Activated naive CD4-positive, alpha-beta T cell treated with anti-CD3 and anti-CD28 coated beads, Interleukin-2, amount 50 U/mL, for 16 hours (primary cell): ENCODE data around the gene PMS1.
"Not testable (repeated sequence)": the region's sequence is repeated elsewhere in the genome, so short reads cannot be mapped to it uniquely, and the experiment has no call there.

Experiments
- DNase-seq: peaks from one replicate; pipeline ENCODE4 v3.0.0-alpha.2; 2020

The PMS1 gene

GRCh38 chr2:189818249-189819038, 34.2 kb downstream of the PMS1 start:
- no peak for DNase-seq

DNA sequence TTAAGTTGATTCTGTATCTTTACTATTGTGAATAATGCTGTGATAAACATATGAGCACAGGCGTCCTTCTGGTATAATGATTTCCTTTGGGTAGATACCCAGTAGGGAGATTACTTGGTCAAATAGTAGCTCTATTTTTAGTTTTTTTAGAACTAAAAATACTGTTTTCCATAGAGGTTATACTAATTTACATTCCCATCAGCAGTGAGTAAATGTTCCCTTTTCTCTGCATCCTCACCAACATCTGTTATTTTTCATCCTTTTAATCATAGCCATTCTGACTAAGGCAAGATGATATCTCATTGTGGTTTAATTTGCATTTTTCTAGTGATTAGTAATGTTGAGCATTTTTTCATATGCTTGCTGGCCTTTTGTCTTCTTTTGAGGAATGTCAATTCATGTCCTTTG, 35.1 kb downstream of the PMS1 start:
- DNase-seq: no peak

GRCh38 chr2:189821953-189822748, 37.9 kb downstream of the PMS1 start:
- DNase-seq: no peak

DNA sequence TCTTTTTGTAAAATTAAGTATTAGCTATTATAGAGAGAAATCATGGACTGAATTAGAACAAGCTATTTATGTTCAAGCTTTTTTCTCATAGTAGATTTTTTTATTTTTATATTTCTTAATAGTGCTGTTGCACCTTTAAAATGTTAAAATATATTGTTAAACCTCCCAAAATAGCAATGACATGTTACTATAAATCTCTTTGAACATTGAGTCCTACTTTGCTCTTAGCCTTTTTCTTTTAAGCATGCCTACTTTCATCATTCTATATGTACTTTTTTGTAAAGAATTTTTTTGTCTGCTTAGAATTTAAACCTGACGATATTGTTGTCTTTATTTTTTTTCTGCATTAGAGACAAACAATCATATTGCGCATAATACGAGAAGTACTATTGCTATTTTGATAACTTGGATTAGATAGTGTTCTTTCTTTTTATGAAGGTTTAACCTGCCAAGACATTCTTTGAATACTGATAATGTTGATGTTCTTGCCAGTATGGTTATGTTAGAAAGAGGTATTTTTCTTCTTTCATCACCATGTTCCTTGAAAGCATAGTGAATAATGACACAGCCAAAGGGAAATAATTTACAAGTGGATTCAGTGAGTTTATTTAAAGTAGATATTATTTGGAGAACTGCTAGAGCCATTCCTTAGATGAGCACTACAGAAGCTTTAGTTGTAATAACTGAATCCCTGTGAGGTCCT, 40.6 kb downstream of the PMS1 start:
- no peak for DNase-seq

GRCh38 chr2:189826039-189826438, 41.8 kb downstream of the PMS1 start:
- no peak for DNase-seq

DNA sequence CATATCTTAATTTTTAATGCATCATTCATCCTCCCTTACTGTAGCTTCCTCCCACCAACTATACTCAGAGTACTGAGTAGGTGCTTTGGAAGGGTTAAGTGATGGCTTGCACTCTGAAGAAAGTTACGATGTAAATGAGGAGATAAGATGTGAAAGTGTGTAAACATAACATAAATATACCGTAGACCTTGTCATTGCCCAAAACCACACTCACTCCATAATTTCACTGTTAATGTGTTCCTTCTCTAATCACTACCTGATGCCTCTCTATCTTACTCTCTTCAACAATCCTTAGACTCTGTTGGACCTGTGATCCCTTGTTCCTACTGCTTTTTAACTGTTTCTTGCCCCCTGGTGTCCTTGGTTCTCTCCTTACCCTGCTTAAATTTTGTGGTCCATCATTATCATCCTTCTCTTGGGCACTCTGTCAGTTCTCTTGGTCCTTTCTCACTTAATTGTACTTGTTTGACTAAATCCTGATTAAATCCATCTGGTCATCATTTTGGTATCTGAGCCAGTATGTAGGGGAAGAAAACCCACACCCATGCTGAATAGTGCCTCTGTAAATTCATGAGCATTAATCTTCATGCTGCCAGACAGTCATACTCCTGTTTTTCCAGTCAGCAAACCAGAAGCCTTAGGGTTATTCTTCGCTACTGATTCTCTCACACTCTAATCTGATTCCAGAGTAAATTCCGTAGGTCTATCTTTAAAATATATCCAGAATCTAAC, 45.0 kb downstream of the PMS1 start:
- no peak for DNase-seq

DNA sequence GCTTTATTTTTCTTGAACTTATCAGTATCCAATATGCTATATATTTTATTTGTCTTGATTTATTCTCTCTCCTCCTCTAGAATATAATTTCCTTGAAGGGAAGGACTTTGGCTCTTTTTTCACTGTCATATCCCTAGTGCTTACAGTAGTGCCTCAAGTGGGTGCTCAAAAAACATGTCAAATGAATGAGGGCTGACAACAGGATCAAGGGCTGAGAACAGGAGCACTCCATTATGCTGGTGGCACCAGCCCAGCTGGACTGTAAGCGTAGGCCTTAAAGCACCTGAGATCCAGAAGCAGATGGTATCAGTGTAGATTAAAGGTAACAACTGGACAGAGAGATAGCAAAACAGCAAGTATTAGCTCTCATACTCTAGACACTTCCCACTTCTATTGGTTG, 46.3 kb downstream of the PMS1 start:
- no peak for DNase-seq

- DNase-seq: no peak
These were observed 49.8 kb downstream of the PMS1 start for GRCh38 chr2:189834059-189834458.

- DNase-seq: not testable (repeated sequence)
These were observed 50.4 kb downstream of the PMS1 start for GRCh38 chr2:189834642-189835041.

DNA sequence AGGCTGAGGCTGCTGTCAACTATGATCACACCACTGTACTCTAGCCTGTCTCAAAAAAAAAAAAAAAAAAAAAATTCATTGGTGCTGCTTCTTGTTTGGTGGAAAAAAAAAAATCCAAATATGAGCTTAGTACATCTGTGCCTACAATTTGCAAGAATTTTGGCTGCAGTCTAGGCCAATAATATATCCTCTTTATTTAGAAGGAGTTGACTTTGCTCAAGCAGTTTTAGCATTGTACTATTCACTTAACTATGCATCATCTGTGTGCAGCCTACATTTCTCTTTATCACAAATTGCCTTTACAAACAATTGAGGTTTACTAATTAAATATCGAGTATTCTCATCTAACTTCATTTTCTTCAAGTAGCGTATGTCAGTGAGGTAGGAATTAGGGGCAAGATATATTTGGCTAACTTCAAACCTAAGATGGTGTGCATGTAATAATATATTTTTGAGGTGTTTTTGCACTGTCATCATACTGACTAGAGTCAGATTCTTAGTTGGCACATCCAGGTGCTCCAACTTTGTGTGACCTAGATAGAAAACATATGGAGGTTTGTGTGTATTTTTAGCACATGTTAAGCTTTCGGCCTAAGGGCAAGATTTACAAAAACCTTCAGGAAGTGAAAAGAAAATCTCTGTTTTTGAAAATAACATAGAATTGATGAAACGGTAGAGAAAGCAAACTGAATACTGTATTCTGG, 51.8 kb downstream of the PMS1 start:
- DNase-seq: no peak

- DNase-seq: no peak
These were observed 52.4 kb downstream of the PMS1 start for GRCh38 chr2:189836644-189837043.

GRCh38 chr2:189837326-189837725, 53.1 kb downstream of the PMS1 start:
- no peak for DNase-seq

DNA sequence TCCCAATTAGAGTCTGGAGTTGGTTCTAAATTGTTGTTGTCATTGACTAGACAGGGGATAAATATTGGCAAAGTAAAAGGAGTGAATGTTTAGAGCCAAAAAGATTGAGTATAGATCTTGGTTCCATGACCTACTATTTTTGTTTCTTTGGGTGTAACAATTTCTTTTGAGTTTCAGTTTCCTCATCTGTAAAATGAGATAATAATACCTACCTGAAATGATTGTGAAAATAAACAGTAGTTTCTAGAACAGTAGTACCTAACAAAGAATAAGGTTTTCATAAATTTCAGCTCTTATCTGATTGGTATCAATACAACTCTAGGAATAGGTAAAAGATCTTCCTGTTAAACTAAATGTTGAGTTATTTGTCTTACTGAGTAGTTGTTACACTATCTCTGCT, 56.8 kb downstream of the PMS1 start:
- no peak for DNase-seq

DNA sequence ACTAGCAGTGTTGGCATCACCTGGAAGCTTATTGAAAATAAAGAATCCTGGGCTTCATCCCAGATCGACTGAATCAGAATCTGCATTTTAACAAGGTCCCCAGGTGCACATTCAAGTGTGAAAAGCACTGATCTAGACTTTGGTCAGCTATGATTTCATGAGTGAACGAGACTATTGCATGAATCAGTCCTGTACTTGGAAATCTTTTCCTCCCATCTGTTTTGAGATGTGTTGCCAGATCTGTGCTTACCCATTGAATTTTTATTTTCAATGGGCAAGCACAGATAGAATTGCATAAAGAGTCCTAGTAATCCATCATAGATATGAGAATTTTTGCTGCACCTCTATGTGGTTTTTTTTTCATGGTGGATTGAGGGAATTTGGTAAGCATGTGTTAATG, 64.0 kb downstream of the PMS1 start:
- DNase-seq: no peak

GRCh38 chr2:189849550-189849949, 65.3 kb downstream of the PMS1 start:
- DNase-seq: no peak

- no peak for DNase-seq
These were observed 67.0 kb downstream of the PMS1 start for GRCh38 chr2:189851174-189851826.

GRCh38 chr2:189854187-189854586, 69.9 kb downstream of the PMS1 start:
- no peak for DNase-seq

- no peak for DNase-seq
These were observed 70.7 kb downstream of the PMS1 start for GRCh38 chr2:189854940-189855339.

DNA sequence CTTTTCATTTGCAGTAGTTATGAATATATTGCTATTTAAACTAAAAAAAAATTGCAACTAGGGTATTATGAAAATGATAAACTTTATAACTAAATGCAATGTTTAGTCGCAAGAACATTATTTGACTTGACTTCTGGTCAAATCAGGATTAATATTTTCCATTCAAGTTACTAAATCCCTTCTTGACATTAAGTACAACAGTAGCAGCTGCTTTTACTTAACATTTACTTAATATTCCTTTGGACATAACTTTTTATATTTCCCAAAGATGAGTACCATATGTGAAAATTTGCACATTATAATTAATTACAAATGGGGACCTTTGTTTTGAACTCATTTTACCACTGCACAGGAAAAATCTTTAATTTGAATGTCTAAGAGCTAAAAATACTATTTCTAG, 74.0 kb downstream of the PMS1 start:
- DNase-seq: no peak

DNA sequence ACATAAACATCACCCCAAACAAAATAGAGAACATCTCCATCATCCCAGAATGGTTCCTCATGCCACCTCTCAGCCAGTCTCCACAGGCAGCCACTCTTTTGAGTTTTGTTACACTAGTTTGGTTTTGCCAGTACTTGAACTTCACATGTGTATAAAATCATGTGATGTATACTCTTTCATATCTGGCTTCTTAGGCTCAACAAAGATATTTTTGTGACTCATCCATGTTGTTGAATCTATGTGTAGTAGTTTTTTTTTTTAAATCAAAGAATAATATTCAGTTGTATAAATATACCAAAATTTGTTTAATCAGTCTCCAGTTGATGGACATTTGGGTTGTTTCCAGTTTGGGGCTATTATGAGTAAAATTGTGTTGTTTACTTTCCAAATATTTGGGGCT, 75.9 kb downstream of the PMS1 start:
- no peak for DNase-seq

DNA sequence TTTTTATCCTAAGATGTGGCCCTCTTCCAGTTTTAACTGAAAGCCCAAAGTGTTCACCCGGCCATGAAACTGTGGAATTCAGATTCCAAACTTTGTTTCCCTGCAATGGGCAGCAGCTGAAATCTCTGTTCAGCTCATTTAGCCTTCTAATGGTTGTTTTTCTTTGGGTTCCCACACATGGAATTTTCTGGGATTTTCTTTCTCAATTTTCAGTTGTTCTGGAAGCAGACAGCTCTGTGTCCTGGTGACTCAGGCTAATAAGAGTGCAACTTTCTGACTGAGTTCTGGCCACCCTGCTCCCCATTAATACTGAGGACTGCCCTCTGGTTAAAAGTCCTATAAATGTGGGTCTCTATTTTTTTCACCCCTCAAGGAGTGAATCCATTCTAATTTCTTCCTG, 78.5 kb downstream of the PMS1 start:
- no peak for DNase-seq

- DNase-seq: no peak
These were observed 81.6 kb downstream of the PMS1 start for GRCh38 chr2:189865826-189866225.
